SK-N-SH (cell line): ENCODE measurements around the gene CHTF18. TPM values are rescaled to one million over a fixed set of nuclear protein-coding genes. Genes with fewer than 3 reads are reported as not detected.

Experiments
- CTCF ChIA-PET: fragments of 300-600, 350-600 bp; formaldehyde crosslinking; extraction: SDS; loops from one replicate; lab custom pipeline; 2021; lab: Yijun Ruan, JAX
- POLR2A ChIA-PET: fragments of 350-600 bp; sonication (Branson Sonifier 250); formaldehyde crosslinking; extraction: SDS; loops from one replicate; lab custom pipeline; 2020; ENCODE audit warnings: antibody characterized with exemption, inconsistent platforms; lab: Yijun Ruan, JAX
- DNase-seq: peaks from one replicate; pipeline ENCODE4 v3.0.0; 2012
- H2AFZ ChIP-seq: fragments of 200-600 bp; sonication (generic); 2 replicates; pipeline ENCODE4 v1.8.1; 2016; ENCODE audit warnings: antibody characterized with exemption, mild to moderate bottlenecking, low read depth
- H3F3A ChIP-seq: fragments of 200-600 bp; sonication (generic); replicated peaks from 2 replicates; pipeline ENCODE3; 2016; ENCODE audit warnings: antibody characterized with exemption, mild to moderate bottlenecking; ENCODE audit not compliant: insufficient read depth
- H3K27ac ChIP-seq, 2 experiments: fragments of 200-500 bp in 1 of 2; fragments of 200-600 bp in 1 of 2; sonication (Bioruptor generic) in 1 of 2; sonication (generic), shearing (Covaris generic) in 1 of 2; 2 replicates each; pipeline versions ENCODE4 v1.5.1 to v1.6.1; 2014 to 2016; ENCODE audit warnings: low read depth in 2 of 2, inconsistent platforms in 1 of 2, low read length in 1 of 2, mild to moderate bottlenecking in 1 of 2, mixed read lengths in 1 of 2
- H3K27me3 ChIP-seq: fragments of 200-600 bp; sonication (generic), shearing (Covaris generic); 2 replicates; pipeline ENCODE4 v1.6.1; 2016; ENCODE audit warnings: mixed run types; ENCODE audit not compliant: insufficient read depth
- H3K36me3 ChIP-seq, 2 experiments: fragments of 200-500 bp in 1 of 2; fragments of 200-600 bp in 1 of 2; sonication (Bioruptor generic) in 1 of 2; sonication (generic) in 1 of 2; replicated peaks in 1 of 2; 2 replicates each; pipeline versions ENCODE3 to v1.5.1; 2014 to 2016; ENCODE audit warnings: low read length in 1 of 2, mild to moderate bottlenecking in 1 of 2; ENCODE audit not compliant: insufficient read depth in 2 of 2, control insufficient read depth in 1 of 2
- H3K4me1 ChIP-seq, 2 experiments: fragments of 200-500 bp in 1 of 2; fragments of 200-600 bp in 1 of 2; sonication (Bioruptor generic) in 1 of 2; sonication (generic), shearing (Covaris generic) in 1 of 2; 2 replicates each; pipeline versions ENCODE4 v1.5.1 to v1.6.1; 2014 to 2016; ENCODE audit warnings: low read depth in 1 of 2, low read length in 1 of 2, mixed run types in 1 of 2; ENCODE audit not compliant: insufficient read depth in 2 of 2, control insufficient read depth in 1 of 2
- H3K4me2 ChIP-seq: fragments of 200-600 bp; sonication (generic), shearing (Covaris generic); 2 replicates; pipeline ENCODE4 v1.6.1; 2017; ENCODE audit warnings: mixed run types
- H3K4me3 ChIP-seq, 2 experiments: fragments of 200-500 bp in 1 of 2; fragments of 200-600 bp in 1 of 2; sonication (Bioruptor generic) in 1 of 2; sonication (generic), shearing (Covaris generic) in 1 of 2; 2 replicates each; pipeline versions ENCODE4 v1.5.1 to v1.8.1; 2014 to 2016; ENCODE audit warnings: low read depth in 2 of 2, inconsistent platforms in 1 of 2, low read length in 1 of 2, mild to moderate bottlenecking in 1 of 2, mixed read lengths in 1 of 2, moderate library complexity in 1 of 2
- H3K79me2 ChIP-seq: fragments of 200-600 bp; sonication (generic); 2 replicates; pipeline ENCODE4 v1.8.1; 2017; ENCODE audit warnings: mild to moderate bottlenecking; ENCODE audit not compliant: insufficient read depth
- H3K9ac ChIP-seq: fragments of 200-600 bp; sonication (generic); 2 replicates; pipeline ENCODE4 v1.6.1; 2017; ENCODE audit warnings: mixed run types
- H3K9me2 ChIP-seq: fragments of 200-600 bp; sonication (generic); 2 replicates; pipeline ENCODE4 v1.6.1; 2017; ENCODE audit warnings: mixed run types
- H3K9me3 ChIP-seq: fragments of 200-600 bp; sonication (generic); 2 replicates; pipeline ENCODE4 v1.6.1; 2017; ENCODE audit warnings: mixed run types, mild to moderate bottlenecking, moderate library complexity
- H4K20me1 ChIP-seq: fragments of 200-600 bp; sonication (generic); 2 replicates; pipeline ENCODE4 v1.6.1; 2017; ENCODE audit warnings: mild to moderate bottlenecking, mixed run types; ENCODE audit not compliant: insufficient read depth
- EP300 ChIP-seq, 2 experiments: IDR thresholded peaks; 2 replicates each; pipeline versions ENCODE4 v1.4.0 to v1.6.1; 2012; ENCODE audit warnings: borderline replicate concordance in 1 of 2, low read depth in 1 of 2, low read length in 1 of 2
- EZH2phosphoT487 ChIP-seq: fragments of 200-600 bp; sonication (generic); IDR thresholded peaks from 2 replicates; pipeline ENCODE4 v1.6.1; 2017; ENCODE audit warnings: low read depth, mixed run types, mild to moderate bottlenecking, antibody characterized with exemption, moderate library complexity, borderline replicate concordance
- FOXJ3 ChIP-seq: sonication (generic); formaldehyde crosslinking; IDR thresholded peaks from 2 replicates; pipeline ENCODE4 v1.5.1; 2020; ENCODE audit warnings: mild to moderate bottlenecking, missing genetic modification reagents
- FOXM1 ChIP-seq: IDR thresholded peaks from 2 replicates; pipeline ENCODE4 v1.4.0; 2012; ENCODE audit warnings: low read depth, mild to moderate bottlenecking
- GABPA ChIP-seq: IDR thresholded peaks from 2 replicates; pipeline ENCODE4 v1.4.0; 2012; ENCODE audit warnings: low read depth, mild to moderate bottlenecking
- GATA2 ChIP-seq: sonication (generic); formaldehyde crosslinking; IDR thresholded peaks from 2 replicates; pipeline ENCODE4 v1.5.0; 2020; ENCODE audit warnings: mild to moderate bottlenecking, missing genetic modification reagents
- NFIC ChIP-seq: IDR thresholded peaks from 2 replicates; pipeline ENCODE4 v1.4.0; 2012; ENCODE audit warnings: borderline replicate concordance
- NRF1 ChIP-seq: IDR thresholded peaks from 2 replicates; pipeline ENCODE4 v1.6.1; 2012; ENCODE audit warnings: low read depth, mild to moderate bottlenecking, low read length
- PBX3 ChIP-seq: IDR thresholded peaks from 2 replicates; pipeline ENCODE4; 2012
- RAD21 ChIP-seq: IDR thresholded peaks from 2 replicates; pipeline ENCODE4 v1.6.1; 2012; ENCODE audit warnings: mild to moderate bottlenecking, low read length
- RCOR1 ChIP-seq: fragments of 150-350 bp; IDR thresholded peaks from 2 replicates; pipeline ENCODE4 v1.6.1; 2017; ENCODE audit warnings: antibody characterized with exemption, low read length
- REST ChIP-seq: IDR thresholded peaks from 2 replicates; pipeline ENCODE4 v1.6.1; 2012; ENCODE audit warnings: mild to moderate bottlenecking, low read depth, low read length, moderate library complexity
- RXRA ChIP-seq: IDR thresholded peaks from 2 replicates; pipeline ENCODE4 v1.4.0; 2012; ENCODE audit warnings: low read depth, mild to moderate bottlenecking, borderline replicate concordance
- SIN3A ChIP-seq: IDR thresholded peaks from 2 replicates; pipeline ENCODE4 v1.6.1; 2012; ENCODE audit warnings: low read depth, mild to moderate bottlenecking, low read length, moderate library complexity, borderline replicate concordance
- SMC3 ChIP-seq: IDR thresholded peaks from 2 replicates; pipeline ENCODE4 v1.6.1; 2012; ENCODE audit warnings: low read depth, low read length, improper control_type of control experiment
- TCF12 ChIP-seq: IDR thresholded peaks from 2 replicates; pipeline ENCODE4 v1.4.0; 2012
- TEAD4 ChIP-seq: IDR thresholded peaks from 2 replicates; pipeline ENCODE4 v1.4.0; 2012; ENCODE audit warnings: mild to moderate bottlenecking, borderline replicate concordance; ENCODE audit not compliant: insufficient read depth
- YY1 ChIP-seq: IDR thresholded peaks from 2 replicates; pipeline ENCODE4 v1.4.0; 2012; ENCODE audit warnings: low read depth, mild to moderate bottlenecking
- WGBS: methylation state at CpG from one replicate; pipeline ENCODE4 v1.1.6; 2017; ENCODE audit warnings: low lambda C conversion rate; 5-methylcytosine and 5-hydroxymethylcytosine counted together
- polyA plus RNA-seq, 3 experiments: library from polyadenylated mRNA; depleted of rRNA; stranded (reverse); fragments of >200 nt; gene quantifications; 2 replicates each; pipeline ENCODE4 v1.2.3, GENCODE V29; 2012
- TF ChIP-seq, protein P1 (sequence below): IDR thresholded peaks from 2 replicates; pipeline ENCODE4 v1.4.0; 2012; ENCODE audit warnings: low read depth, borderline replicate concordance
- TF ChIP-seq, protein P2 (sequence below): fragments of 150-350 bp; IDR thresholded peaks from 2 replicates; pipeline ENCODE4 v1.6.1; 2017; ENCODE audit warnings: antibody characterized with exemption, low read length, low read depth, borderline replicate concordance

Gene CHTF18
- polyA plus RNA-seq, 1 of the 3 experiments (the other 2 are of a cell fraction), result 17.7 TPM

GRCh38 chr16:814974-815373 lies 26.6 kb downstream of the CHTF18 start:
- Histone ChIP-seq H3K27ac (no peak overlapping the region), H3K9me2 (no peaks in the 10 kb centered on the region), H3K4me1 (peaks cover 0 to 3% of the 10 kb centered on the region in 2 experiments; a peak in 1 of 4 replicates), H3F3A (no peaks in the 10 kb centered on the region), H3K9ac (no peak overlapping the region), H3K79me2 (no peaks in the 10 kb centered on the region), H3K4me3 (no peak overlapping the region), H3K4me2 (no peak overlapping the region), H2AFZ (no peak overlapping the region), H3K36me3 (no peaks in the 10 kb centered on the region), H3K9me3 (no peaks in the 10 kb centered on the region), H3K27me3 (peaks cover 26% of the 10 kb centered on the region), H4K20me1 (no peaks in the 10 kb centered on the region)
- ChIA-PET POLR2A (no interaction called here), CTCF (interaction anchor here (0.8 to 10.1 kb wide), 5 partner anchors 24 to 288 kb away, joined by 3 to 61 read pairs (median 5); no protein-coding TSS in a partner anchor)
- TF ChIP-seq TCF12, result no peak
- TF ChIP-seq RXRA, result no peak
- no peak for TF ChIP-seq GATA2 (CRISPR knock-in tag)
- no peak for TF ChIP-seq REST
- no peak for TF ChIP-seq GABPA
- TF ChIP-seq PBX3, result no peak
- TF ChIP-seq NRF1, result no peak
- TF ChIP-seq, protein P1, sequence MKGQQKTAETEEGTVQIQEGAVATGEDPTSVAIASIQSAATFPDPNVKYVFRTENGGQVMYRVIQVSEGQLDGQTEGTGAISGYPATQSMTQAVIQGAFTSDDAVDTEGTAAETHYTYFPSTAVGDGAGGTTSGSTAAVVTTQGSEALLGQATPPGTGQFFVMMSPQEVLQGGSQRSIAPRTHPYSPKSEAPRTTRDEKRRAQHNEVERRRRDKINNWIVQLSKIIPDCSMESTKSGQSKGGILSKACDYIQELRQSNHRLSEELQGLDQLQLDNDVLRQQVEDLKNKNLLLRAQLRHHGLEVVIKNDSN, result no peak
- no peak for TF ChIP-seq FOXM1
- no peak for TF ChIP-seq TEAD4
- no peak for TF ChIP-seq FOXJ3
- TF ChIP-seq RCOR1, result no peak
- no peak for TF ChIP-seq SMC3
- no peak for TF ChIP-seq EZH2phosphoT487
- TF ChIP-seq, protein P2, sequence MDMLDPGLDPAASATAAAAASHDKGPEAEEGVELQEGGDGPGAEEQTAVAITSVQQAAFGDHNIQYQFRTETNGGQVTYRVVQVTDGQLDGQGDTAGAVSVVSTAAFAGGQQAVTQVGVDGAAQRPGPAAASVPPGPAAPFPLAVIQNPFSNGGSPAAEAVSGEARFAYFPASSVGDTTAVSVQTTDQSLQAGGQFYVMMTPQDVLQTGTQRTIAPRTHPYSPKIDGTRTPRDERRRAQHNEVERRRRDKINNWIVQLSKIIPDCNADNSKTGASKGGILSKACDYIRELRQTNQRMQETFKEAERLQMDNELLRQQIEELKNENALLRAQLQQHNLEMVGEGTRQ, result no peak
- TF ChIP-seq YY1, result no peak
- no peak for TF ChIP-seq RAD21
- no peak for TF ChIP-seq NFIC
- TF ChIP-seq SIN3A, result no peak
- no peak for TF ChIP-seq EP300 (IDR thresholded peaks at IDR 0.05; ENCODE audit: borderline replicate concordance in 1 of 2, low read depth in 1 of 2, low read length in 1 of 2)
- WGBS, result 54% methylated on average over 9 of the region's 9 CpGs
- no peak for DNase-seq
